WTC11 (cell line): ENCODE results near the gene RPL38. TPM values are rescaled to one million over a fixed set of nuclear protein-coding genes. Genes with fewer than 3 reads are reported as not detected.

Experiments
- ATAC-seq: fragments of 200-7000 bp; cut with Tn5 transposase; 2 replicates; pipeline ENCODE4 v1.10.0; 2021; ENCODE audit warnings: mild to moderate bottlenecking, moderate library complexity
- CTCF ChIA-PET: fragments of 300-600 bp; sonication (Branson Sonifier 250); formaldehyde crosslinking; loops from one replicate; lab custom pipeline; 2021; ENCODE audit warnings: antibody characterized with exemption; lab: Charles Lee
- POLR2A ChIA-PET: fragments of 350-600 bp; sonication (Branson Sonifier 250); formaldehyde crosslinking; loops from one replicate; lab custom pipeline; 2021; ENCODE audit warnings: antibody characterized with exemption; lab: Charles Lee
- DNase-seq: peaks from one replicate; pipeline ENCODE4 v3.0.0; 2021; ENCODE audit warnings: low spot score
- H3K27ac Mint-ChIP-seq: 2 replicates; pipeline ENCODE4 v1.8.0; 2021; ENCODE audit warnings: mixed read lengths
- H3K27me3 Mint-ChIP-seq: 2 replicates; pipeline ENCODE4 v1.8.0; 2021; ENCODE audit warnings: low read depth, mild to moderate bottlenecking, moderate library complexity, mixed read lengths
- H3K36me3 Mint-ChIP-seq: 2 replicates; pipeline ENCODE4 v1.8.0; 2021; ENCODE audit warnings: mixed read lengths
- H3K4me1 Mint-ChIP-seq: 2 replicates; pipeline ENCODE4 v1.8.0; 2022; ENCODE audit warnings: mixed read lengths
- H3K4me3 Mint-ChIP-seq: 2 replicates; pipeline ENCODE4 v1.8.0; 2021; ENCODE audit warnings: mild to moderate bottlenecking, moderate library complexity, mixed read lengths
- H3K9me3 Mint-ChIP-seq: 2 replicates; pipeline ENCODE4 v1.8.0; 2021; ENCODE audit warnings: mixed read lengths
- CREB1 ChIP-seq: sonication (generic); formaldehyde crosslinking; IDR thresholded peaks from 2 replicates; pipeline ENCODE4 v1.8.0; 2023; ENCODE audit warnings: mild to moderate bottlenecking, missing genetic modification reagents
- CREM ChIP-seq: sonication (generic); formaldehyde crosslinking; IDR thresholded peaks from 2 replicates; pipeline ENCODE4 v1.8.1; 2022; ENCODE audit warnings: mild to moderate bottlenecking, missing genetic modification reagents, moderate library complexity
- CTCF ChIP-seq: fragments of 200-600 bp; IDR thresholded peaks from 2 replicates; pipeline ENCODE4 v1.8.0; 2022; ENCODE audit warnings: antibody characterized with exemption
- EMX1 ChIP-seq: fragments of 250-450 bp; sonication (Bioruptor Pico); IDR thresholded peaks from 2 replicates; pipeline ENCODE4 v1.8.0; 2021; ENCODE audit warnings: mild to moderate bottlenecking
- ERG ChIP-seq: fragments of 250-450 bp; sonication (Bioruptor Pico); IDR thresholded peaks from 2 replicates; pipeline ENCODE4 v1.8.0; 2021; ENCODE audit warnings: mild to moderate bottlenecking
- FOXP4 ChIP-seq: sonication (generic); formaldehyde crosslinking; IDR thresholded peaks from 2 replicates; pipeline ENCODE4 v1.8.0; 2022; ENCODE audit warnings: mild to moderate bottlenecking, missing genetic modification reagents
- GTF2I ChIP-seq: fragments of 250-450 bp; sonication (Bioruptor Pico); conservative IDR thresholded peaks from 2 replicates; pipeline ENCODE4 v1.4.0; 2021; ENCODE audit warnings: mild to moderate bottlenecking
- HMGA2 ChIP-seq: fragments of 250-450 bp; sonication (Bioruptor Pico); IDR thresholded peaks from 2 replicates; pipeline ENCODE4 v1.4.0; 2021; ENCODE audit warnings: mild to moderate bottlenecking, moderate library complexity
- HMGXB4 ChIP-seq: sonication (generic); formaldehyde crosslinking; IDR thresholded peaks from 2 replicates; pipeline ENCODE4 v1.8.1; 2023; ENCODE audit warnings: mild to moderate bottlenecking, moderate library complexity, missing genetic modification reagents
- IRF1 ChIP-seq: sonication (generic); formaldehyde crosslinking; IDR thresholded peaks from 2 replicates; pipeline ENCODE4 v1.8.0; 2023; ENCODE audit warnings: missing genetic modification reagents
- MYBL2 ChIP-seq: sonication (generic); formaldehyde crosslinking; IDR thresholded peaks from 2 replicates; pipeline ENCODE4 v1.8.1; 2023; ENCODE audit warnings: mild to moderate bottlenecking, moderate library complexity, missing genetic modification reagents
- OVOL2 ChIP-seq: fragments of 250-450 bp; sonication (Bioruptor Pico); IDR thresholded peaks from 2 replicates; pipeline ENCODE4 v1.9.0; 2021; ENCODE audit warnings: mild to moderate bottlenecking, borderline replicate concordance
- PRDM15 ChIP-seq: sonication (generic); formaldehyde crosslinking; IDR thresholded peaks from 2 replicates; pipeline ENCODE4 v1.8.0; 2022; ENCODE audit warnings: missing genetic modification reagents
- TEAD1 ChIP-seq: sonication (generic); formaldehyde crosslinking; IDR thresholded peaks from 2 replicates; pipeline ENCODE4 v1.8.0; 2022; ENCODE audit warnings: mild to moderate bottlenecking, missing genetic modification reagents
- TEAD4 ChIP-seq: sonication (generic); formaldehyde crosslinking; IDR thresholded peaks from 2 replicates; pipeline ENCODE4 v1.8.0; 2022; ENCODE audit warnings: mild to moderate bottlenecking, missing genetic modification reagents
- USF1 ChIP-seq: sonication (generic); formaldehyde crosslinking; IDR thresholded peaks from 2 replicates; pipeline ENCODE4 v1.8.0; 2022; ENCODE audit warnings: mild to moderate bottlenecking, missing genetic modification reagents
- ZMAT4 ChIP-seq: fragments of 250-450 bp; sonication (Bioruptor Pico); IDR thresholded peaks from 2 replicates; pipeline ENCODE4 v1.9.0; 2021; ENCODE audit warnings: mild to moderate bottlenecking
- ZNF121 ChIP-seq: sonication (generic); formaldehyde crosslinking; IDR thresholded peaks from 2 replicates; pipeline ENCODE4 v1.8.0; 2023; ENCODE audit warnings: missing genetic modification reagents
- ZNF281 ChIP-seq: sonication (generic); formaldehyde crosslinking; IDR thresholded peaks from 2 replicates; pipeline ENCODE4 v1.8.0; 2023; ENCODE audit warnings: mild to moderate bottlenecking, missing genetic modification reagents
- total RNA-seq: library from RNA; stranded (reverse); gene quantifications from 3 replicates; pipeline ENCODE4 v1.2.3, GENCODE V29; 2021

The RPL38 gene
- total RNA-seq, 1 experiment from 2014 or later, result 1,170 TPM

- TF ChIP-seq PRDM15 (CRISPR knock-in tag) (no peak), HMGXB4 (CRISPR knock-in tag) (no peak), CREB1 (CRISPR knock-in tag) (no peak), TEAD4 (CRISPR knock-in tag) (no peak), CREM (no peak), USF1 (no peak), IRF1 (CRISPR knock-in tag) (no peak), TEAD1 (CRISPR knock-in tag) (no peak), ERG (CRISPR knock-in tag) (no peak)
Measured at GRCh38 chr17:74172700-74173099, 30.8 kb upstream of the RPL38 start (continued).

- ChIA-PET POLR2A (no interaction called here), CTCF (interaction anchor here (0.8 to 6.2 kb wide), 6 partner anchors 23 to 92 kb away, joined by 3 to 37 read pairs (median 8); no protein-coding TSS in a partner anchor)
- Mint-ChIP-seq H3K4me1 (peaks cover 9% of the 10 kb centered on the region; the same call in 1 of the 2 replicates), H3K9me3 (no peaks in the 10 kb centered on the region), H3K27me3 (peaks cover 4% of the 10 kb centered on the region), H3K4me3 (no peak overlapping the region), H3K27ac (no peak overlapping the region), H3K36me3 (no peaks in the 10 kb centered on the region)
- peak; percentile 81 for DNase-seq
- TF ChIP-seq CTCF (peak; percentile 81), OVOL2 (no peak), GTF2I (CRISPR knock-in tag) (peak; percentile 99)
- ATAC-seq, result peak; percentile 89
Measured at GRCh38 chr17:74176546-74177001, 26.9 kb upstream of the RPL38 start.

- H3K27ac Mint-ChIP-seq, result no peak overlapping the region
- POLR2A ChIA-PET, result no interaction called here
- ATAC-seq (no peak; the same call in 1 of the 2 replicates), DNase-seq (no peak)
- CTCF ChIA-PET, result interaction anchor here (1.1 to 6.2 kb wide), 5 partner anchors 23 to 91 kb away, joined by 3 to 37 read pairs (median 8); no protein-coding TSS in a partner anchor
- no peaks in the 10 kb centered on the region for H3K36me3 Mint-ChIP-seq
- no peaks in the 10 kb centered on the region for H3K9me3 Mint-ChIP-seq
- H3K4me1 Mint-ChIP-seq, result peaks cover 12% of the 10 kb centered on the region; the same call in 1 of the 2 replicates
- peaks cover 8% of the 10 kb centered on the region for H3K27me3 Mint-ChIP-seq
- no peak overlapping the region for H3K4me3 Mint-ChIP-seq
- no peak for TF ChIP-seq FOXP4 (CRISPR knock-in tag)
- no peak for TF ChIP-seq ZNF121 (CRISPR knock-in tag)
- TF ChIP-seq ZNF281 (CRISPR knock-in tag), result no peak
- TF ChIP-seq MYBL2 (CRISPR knock-in tag), result no peak
- TF ChIP-seq EMX1 (CRISPR knock-in tag), result no peak
- no peak for TF ChIP-seq ZMAT4 (CRISPR knock-in tag)
- no peak for TF ChIP-seq HMGA2 (CRISPR knock-in tag)
Measured at GRCh38 chr17:74177018-74177450, 26.4 kb upstream of the RPL38 start.
